Choroid plexus epithelial cell (primary cell): ENCODE data around the gene EEFSEC.
A peak's percentile ranks its signal among the peaks of the same experiment; 100 is the strongest.

ENCODE experiments used
- DNase-seq: peaks from one replicate; pipeline ENCODE4 v3.0.0-alpha.2; 2010; ENCODE audit warnings: low read depth
- H3K4me3 ChIP-seq: 2 replicates; pipeline ENCODE4 v1.5.1; 2011; ENCODE audit warnings: low read depth, mild to moderate bottlenecking, control low read depth, low read length, moderate library complexity
- TF ChIP-seq, protein P1 (sequence below): conservative IDR thresholded peaks from 2 replicates; pipeline ENCODE4 v1.5.1; 2011; ENCODE audit warnings: low read depth, mild to moderate bottlenecking, control low read depth, inconsistent platforms, low read length, moderate library complexity

EEFSEC gene

DNA sequence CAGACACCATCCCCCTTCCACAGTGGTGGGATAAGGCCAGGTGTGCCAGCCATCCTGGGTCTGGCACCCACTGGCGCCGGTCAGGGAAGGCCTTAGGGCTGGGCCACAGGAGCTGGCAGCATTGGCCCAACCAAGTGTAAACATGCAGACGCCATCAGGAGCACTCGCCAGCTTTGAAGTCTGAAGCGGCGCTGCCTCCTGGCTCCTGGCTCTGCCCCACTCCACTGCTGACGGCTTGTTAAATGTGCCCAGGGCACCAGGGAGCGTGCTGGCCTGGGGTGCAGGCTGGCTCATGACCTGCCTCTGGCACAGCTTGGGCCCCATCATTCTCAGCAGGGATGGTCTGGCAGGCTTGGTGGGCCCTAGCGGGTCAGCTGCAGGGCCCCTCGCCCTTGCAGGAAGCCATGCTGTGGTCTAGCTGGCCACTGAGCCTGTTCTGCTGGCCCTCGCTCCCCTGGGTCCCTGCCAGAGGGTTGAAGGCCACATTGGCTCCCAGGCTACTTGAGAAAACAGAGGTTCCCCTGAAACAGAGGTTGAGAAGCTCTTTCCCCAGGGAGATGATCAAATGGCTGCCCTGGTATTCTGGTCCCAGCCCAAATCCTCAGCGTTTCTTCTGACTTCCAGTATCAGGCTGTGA lies 196.8 kb downstream of the EEFSEC start:
- H3K4me3 ChIP-seq: no peak overlapping the region
- no peak for DNase-seq
- TF ChIP-seq, protein P1, sequence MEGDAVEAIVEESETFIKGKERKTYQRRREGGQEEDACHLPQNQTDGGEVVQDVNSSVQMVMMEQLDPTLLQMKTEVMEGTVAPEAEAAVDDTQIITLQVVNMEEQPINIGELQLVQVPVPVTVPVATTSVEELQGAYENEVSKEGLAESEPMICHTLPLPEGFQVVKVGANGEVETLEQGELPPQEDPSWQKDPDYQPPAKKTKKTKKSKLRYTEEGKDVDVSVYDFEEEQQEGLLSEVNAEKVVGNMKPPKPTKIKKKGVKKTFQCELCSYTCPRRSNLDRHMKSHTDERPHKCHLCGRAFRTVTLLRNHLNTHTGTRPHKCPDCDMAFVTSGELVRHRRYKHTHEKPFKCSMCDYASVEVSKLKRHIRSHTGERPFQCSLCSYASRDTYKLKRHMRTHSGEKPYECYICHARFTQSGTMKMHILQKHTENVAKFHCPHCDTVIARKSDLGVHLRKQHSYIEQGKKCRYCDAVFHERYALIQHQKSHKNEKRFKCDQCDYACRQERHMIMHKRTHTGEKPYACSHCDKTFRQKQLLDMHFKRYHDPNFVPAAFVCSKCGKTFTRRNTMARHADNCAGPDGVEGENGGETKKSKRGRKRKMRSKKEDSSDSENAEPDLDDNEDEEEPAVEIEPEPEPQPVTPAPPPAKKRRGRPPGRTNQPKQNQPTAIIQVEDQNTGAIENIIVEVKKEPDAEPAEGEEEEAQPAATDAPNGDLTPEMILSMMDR: no peak

DNA sequence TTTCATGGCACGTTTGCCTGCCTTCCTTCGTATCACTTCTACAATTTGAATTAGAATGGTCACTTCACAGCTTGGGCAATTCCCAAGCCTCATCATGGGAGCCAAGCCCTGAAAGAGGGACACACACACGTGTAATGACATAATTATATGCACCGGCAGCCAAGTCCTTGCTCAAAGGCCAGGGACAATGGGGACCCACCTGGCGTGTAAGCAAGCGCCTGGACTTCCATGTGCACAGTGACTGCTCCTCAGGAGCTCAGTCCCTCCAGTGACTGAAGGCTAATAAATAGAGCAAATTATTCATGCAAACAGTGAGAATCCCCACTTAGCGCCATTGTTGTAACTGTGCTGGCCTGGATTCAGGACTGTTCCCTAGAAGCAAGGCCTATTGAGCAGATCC lies 198.3 kb downstream of the EEFSEC start:
- DNase-seq: no peak
- no peak overlapping the region for H3K4me3 ChIP-seq
- TF ChIP-seq, protein P1: no peak

DNA sequence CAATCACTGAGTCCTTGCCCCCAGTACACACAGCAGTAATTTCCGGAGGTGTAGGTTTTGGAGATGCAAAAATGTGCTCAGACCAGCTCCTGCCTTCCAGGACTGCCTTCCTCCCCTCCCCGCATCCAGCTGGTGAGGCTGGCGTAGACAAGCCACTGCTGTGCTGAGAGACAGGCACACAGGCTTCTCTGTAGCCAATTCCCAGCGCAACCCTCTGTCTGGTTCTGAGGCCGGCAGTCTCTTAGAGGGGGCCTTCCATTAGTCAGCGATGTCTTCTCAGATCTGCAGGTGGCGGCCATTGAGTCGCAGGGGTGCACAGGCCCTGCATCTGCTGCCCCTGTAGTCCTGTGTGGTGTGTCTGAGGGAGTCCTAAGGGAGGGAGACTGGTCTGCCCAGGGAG lies 199.0 kb downstream of the EEFSEC start:
- DNase-seq: no peak

GRCh38 chr3:128353361-128353965 lies 200.2 kb downstream of the EEFSEC start:
- TF ChIP-seq, protein P1: no peak
- DNase-seq: no peak
- H3K4me3 ChIP-seq: no peak overlapping the region

More for the DNA sequence above, 199.0 kb downstream of the EEFSEC start:
- TF ChIP-seq, protein P1: no peak
- H3K4me3 ChIP-seq: no peak overlapping the region

GRCh38 chr3:128353991-128354687 lies 200.9 kb downstream of the EEFSEC start:
- H3K4me3 ChIP-seq: no peak overlapping the region
- TF ChIP-seq, protein P1: no peak
- DNase-seq: peak; percentile 48

DNA sequence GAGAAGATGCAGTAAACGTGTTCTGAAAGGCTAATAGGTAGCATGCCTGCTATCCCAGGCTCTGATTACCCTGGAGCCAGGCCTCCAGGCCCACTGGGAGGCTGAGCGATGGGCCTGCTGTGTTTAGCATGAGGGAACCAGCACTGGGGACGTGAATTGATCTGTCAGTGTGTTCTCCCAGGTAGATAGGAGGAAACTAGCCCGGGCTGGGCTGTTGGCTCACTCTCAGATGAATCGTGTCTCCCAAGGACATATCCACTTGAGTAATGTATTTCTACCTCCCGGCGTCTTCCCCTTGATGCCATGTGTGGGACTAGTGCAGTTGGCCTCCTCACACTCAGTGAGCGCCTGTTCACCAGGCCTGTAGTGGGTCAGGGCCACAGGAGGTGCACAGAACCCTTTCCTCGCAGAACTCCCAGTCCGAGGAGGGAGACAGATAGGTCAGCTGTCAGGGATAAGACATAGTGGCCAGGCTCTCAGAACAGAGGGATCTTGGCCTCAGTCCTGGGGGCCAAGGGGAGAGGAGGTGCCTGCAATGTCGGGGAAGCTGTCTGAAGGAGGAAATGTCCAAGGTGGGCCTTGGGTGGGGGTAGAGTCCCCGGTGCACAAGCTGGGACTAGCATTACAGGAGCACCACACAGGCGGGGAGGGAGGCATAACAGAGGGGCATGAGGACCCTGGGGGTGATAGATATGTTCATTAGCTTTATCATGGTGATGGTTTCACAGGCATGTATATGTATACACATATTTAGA lies 201.7 kb downstream of the EEFSEC start:
- DNase-seq: no peak

More for the DNA sequence above, 201.7 kb downstream of the EEFSEC start:
- no peak overlapping the region for H3K4me3 ChIP-seq
- TF ChIP-seq, protein P1: no peak
